HCT116 (cell line): ENCODE results near the gene MLLT11. TPM values are rescaled to one million over a fixed set of nuclear protein-coding genes. Genes with fewer than 3 reads are reported as not detected.

ENCODE experiments used
- ATAC-seq: fragments of 200-7000 bp; cut with Tn5 transposase; 2 replicates; pipeline ENCODE4 v1.9.1; 2020; ENCODE audit warnings: mild to moderate bottlenecking, moderate library complexity
- BruUV-seq: library from RNA; stranded (reverse); fragments of 400-500 nt; replicated peaks from 2 replicates; lab custom pipeline; 2021; lab: Mats Ljungman, UMichigan
- CTCF ChIA-PET: fragments of 300-600 bp; sonication (Branson Sonifier 250); formaldehyde crosslinking; loops from one replicate; lab custom pipeline; 2021; ENCODE audit warnings: antibody characterized with exemption; lab: Charles Lee
- POLR2A ChIA-PET: fragments of 300-600, 350-600 bp; sonication (Branson Sonifier 250); formaldehyde crosslinking; loops from one replicate; lab custom pipeline; 2021; ENCODE audit warnings: antibody characterized with exemption; lab: Charles Lee
- RAD21 ChIA-PET, 2 experiments: fragments of 300-600 bp; sonication (Branson Sonifier 250); formaldehyde crosslinking; loops; one replicate each; lab custom pipeline; 2023; ENCODE audit warnings: low total read pairs in 2 of 2; ENCODE audit not compliant: uncharacterized antibody in 2 of 2, unreplicated experiment in 2 of 2, low non-redundant PET in 1 of 2; lab: Charles Lee
- DNase-seq: peaks from one replicate; pipeline ENCODE4 v3.0.0-alpha.2; 2010; ENCODE audit warnings: low read depth, low spot score
- H2AFZ ChIP-seq: fragments of 200-600 bp; shearing (Covaris generic), sonication (generic); 2 replicates; pipeline ENCODE4 v1.6.1; 2017; ENCODE audit warnings: low read depth, mixed run types, mixed read lengths, antibody characterized with exemption, low read length; ENCODE audit not compliant: poor library complexity, severe bottlenecking
- H3K27ac ChIP-seq: 2 replicates; pipeline ENCODE4 v1.5.1; 2012; ENCODE audit warnings: low read depth, low read length
- H3K27me3 ChIP-seq: fragments of 200-600 bp; sonication (generic); 2 replicates; pipeline ENCODE4 v1.6.1; 2016; ENCODE audit warnings: mixed run types, low read length, mixed read lengths; ENCODE audit not compliant: insufficient read depth
- H3K36me3 ChIP-seq, 2 experiments: fragments of 200-500 bp in 1 of 2; fragments of 200-600 bp in 1 of 2; sonication (Bioruptor generic) in 1 of 2; sonication (generic) in 1 of 2; 2 replicates each; pipeline versions ENCODE4 v1.5.1 to v1.6.1; 2014 to 2016; ENCODE audit warnings: low read length in 2 of 2, inconsistent platforms in 1 of 2, mixed read lengths in 1 of 2, mixed run types in 1 of 2; ENCODE audit not compliant: insufficient read depth in 2 of 2, control insufficient read depth in 1 of 2
- H3K4me1 ChIP-seq, 2 experiments: fragments of 200-600 bp in 1 of 2; sonication (generic) in 1 of 2; 2 replicates each; pipeline versions ENCODE4 v1.5.1 to v1.6.1; 2012 to 2017; ENCODE audit warnings: low read length in 2 of 2, inconsistent platforms in 1 of 2, mild to moderate bottlenecking in 1 of 2, mixed read lengths in 1 of 2, mixed run types in 1 of 2, moderate library complexity in 1 of 2; ENCODE audit not compliant: insufficient read depth in 2 of 2, control insufficient read depth in 1 of 2
- H3K4me2 ChIP-seq: fragments of 200-600 bp; sonication (generic); 2 replicates; pipeline ENCODE4 v1.6.1; 2017; ENCODE audit warnings: mixed run types, low read length, mixed read lengths
- H3K4me3 ChIP-seq, 2 experiments: fragments of 200-600 bp in 1 of 2; sonication (generic) in 1 of 2; replicated peaks in 1 of 2; 2 replicates each; pipeline ENCODE4 v1.5.1; 2011 to 2016; ENCODE audit warnings: low read length in 2 of 2, control low read depth in 1 of 2, low read depth in 1 of 2, mild to moderate bottlenecking in 1 of 2, mixed read lengths in 1 of 2, mixed run types in 1 of 2
- H3K79me2 ChIP-seq: fragments of 200-600 bp; sonication (generic); 2 replicates; pipeline ENCODE4 v1.6.1; 2017; ENCODE audit warnings: mild to moderate bottlenecking, mixed run types, low read length, moderate library complexity, mixed read lengths; ENCODE audit not compliant: insufficient read depth
- H3K9ac ChIP-seq: fragments of 200-600 bp; sonication (generic); 2 replicates; pipeline ENCODE4 v1.6.1; 2016; ENCODE audit warnings: low read length, mixed read lengths
- H3K9me2 ChIP-seq: fragments of 200-600 bp; sonication (generic), shearing (Covaris generic); 2 replicates; pipeline ENCODE4 v1.6.1; 2017; ENCODE audit warnings: mixed run types, mild to moderate bottlenecking, moderate library complexity; ENCODE audit not compliant: insufficient read depth
- H3K9me3 ChIP-seq, 2 experiments: fragments of 200-500 bp in 1 of 2; fragments of 200-600 bp in 1 of 2; sonication (Bioruptor generic) in 1 of 2; sonication (generic) in 1 of 2; 2 replicates each; pipeline ENCODE4 v1.6.1; 2014 to 2017; ENCODE audit warnings: low read length in 2 of 2, mixed read lengths in 2 of 2, inconsistent platforms in 1 of 2, low read depth in 1 of 2, mild to moderate bottlenecking in 1 of 2, mixed run types in 1 of 2, moderate library complexity in 1 of 2; ENCODE audit not compliant: control insufficient read depth in 1 of 2, insufficient read depth in 1 of 2
- H4K20me1 ChIP-seq: fragments of 200-600 bp; sonication (generic), shearing (Covaris generic); 2 replicates; pipeline ENCODE4 v1.6.1; 2017; ENCODE audit warnings: mixed run types, mild to moderate bottlenecking, moderate library complexity; ENCODE audit not compliant: insufficient read depth
- CBX3 ChIP-seq: IDR thresholded peaks from 2 replicates; pipeline ENCODE4 v1.6.1; 2012; ENCODE audit warnings: low read depth
- CEBPB ChIP-seq: IDR thresholded peaks from 2 replicates; pipeline ENCODE4 v1.6.1; 2012; ENCODE audit warnings: low read depth
- ELF1 ChIP-seq: IDR thresholded peaks from 2 replicates; pipeline ENCODE4 v1.6.1; 2012; ENCODE audit warnings: low read depth, borderline replicate concordance
- EZH2 ChIP-seq: fragments of 200-600 bp; sonication (generic); IDR thresholded peaks from 2 replicates; pipeline ENCODE4 v1.6.1; 2017; ENCODE audit warnings: antibody characterized with exemption, mixed run types
- FOSL1 ChIP-seq: IDR thresholded peaks from 2 replicates; pipeline ENCODE4 v1.6.1; 2012; ENCODE audit warnings: low read depth
- YY1 ChIP-seq: IDR thresholded peaks from 2 replicates; pipeline ENCODE4 v1.6.1; 2011; ENCODE audit warnings: low read length, low read depth, moderate library complexity, mild to moderate bottlenecking; ENCODE audit not compliant: insufficient replicate concordance; ENCODE audit errors: extremely low read depth
- ZFX ChIP-seq: fragments of 450-650 bp; IDR thresholded peaks from 2 replicates; pipeline ENCODE4 v1.6.1; 2017
- ZNF274 ChIP-seq: fragments of 200-500 bp; sonication (Bioruptor generic); IDR thresholded peaks from 2 replicates; pipeline ENCODE4 v1.6.1; 2014; ENCODE audit warnings: mild to moderate bottlenecking, low read depth, low read length, inconsistent platforms
- intact Hi-C: fragments of 100-400 bp; cut with micrococcal nuclease; formaldehyde crosslinking; loops from 2 replicates; pipeline ENCODE4 v1.10.0; 2022
- total RNA-seq: library from RNA; stranded (reverse); gene quantifications from one replicate; pipeline ENCODE4 v1.2.1, GENCODE V29; 2021; ENCODE audit not compliant: unreplicated experiment
- TF ChIP-seq, protein P1 (sequence below), 3 experiments: fragments of 200-600 bp in 1 of 3; sonication (generic) in 1 of 3; IDR thresholded peaks in 2 of 3; conservative IDR thresholded peaks in 1 of 3; 2 replicates each; pipeline ENCODE4 v1.5.1; 2012 to 2017; ENCODE audit warnings: low read depth in 2 of 3, low read length in 2 of 3, antibody characterized with exemption in 1 of 3, borderline replicate concordance in 1 of 3, control low read depth in 1 of 3, mild to moderate bottlenecking in 1 of 3, mixed read lengths in 1 of 3, mixed run types in 1 of 3, moderate library complexity in 1 of 3; ENCODE audit not compliant: insufficient read depth in 1 of 3
- TF ChIP-seq, protein P2 (sequence below): IDR thresholded peaks from 2 replicates; pipeline ENCODE4 v1.6.1; 2012
- TF ChIP-seq, protein P3 (sequence below): IDR thresholded peaks from 2 replicates; pipeline ENCODE4 v1.6.1; 2011; ENCODE audit warnings: mild to moderate bottlenecking, low read length, moderate library complexity; ENCODE audit not compliant: insufficient replicate concordance; ENCODE audit errors: extremely low read depth

The MLLT11 gene
- total RNA-seq, 1 experiment from 2014 or later, result 0.17 TPM

DNA sequence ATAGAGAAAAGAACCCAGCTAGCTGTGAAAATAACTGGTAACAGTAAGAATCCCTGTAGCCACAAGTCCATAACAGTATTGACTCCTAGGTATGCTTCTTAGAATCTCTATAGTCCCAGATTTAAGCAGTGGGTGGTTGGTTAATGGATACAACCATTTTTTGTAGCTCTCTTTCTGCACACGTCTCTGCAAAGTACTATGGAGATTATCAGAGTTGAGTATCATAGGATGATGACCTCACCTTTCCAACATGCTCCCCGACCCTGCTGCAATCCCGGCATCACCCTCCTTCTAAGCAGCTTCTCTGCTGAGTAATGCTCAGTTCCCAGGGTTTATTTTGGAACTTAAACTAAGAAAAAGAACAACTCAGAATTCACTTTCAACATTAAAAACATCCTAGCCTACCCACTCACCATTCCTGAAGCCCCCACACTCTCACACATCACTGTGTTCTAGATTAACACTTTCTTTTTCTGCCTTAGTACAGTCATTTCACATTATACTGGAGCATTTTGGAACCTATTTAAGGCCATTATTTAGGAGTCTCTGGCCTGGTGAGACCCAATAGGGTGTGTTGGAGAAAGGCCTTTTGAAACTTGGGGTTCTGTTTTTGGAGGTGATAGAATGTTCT, 2.7 kb downstream of the MLLT11 start:
- DNase-seq (no peak), ATAC-seq (no peak)
- Histone ChIP-seq H2AFZ (no peak overlapping the region), H3K9me2 (no peaks in the 10 kb centered on the region), H3K9me3 (no peaks in the 10 kb centered on the region), H3K4me2 (no peak overlapping the region), H3K79me2 (peaks cover 16% of the 10 kb centered on the region)
- intact Hi-C loops, result no loop called here
- no TSS peak for BruUV-seq
- ChIA-PET RAD21 (no interaction called here), POLR2A (interaction anchor here (1.4 kb wide), 1 partner anchor 9 kb away, joined by 5 read pairs; no protein-coding TSS in a partner anchor)
- TF ChIP-seq ELF1 (no peak), YY1 (no peak), EZH2 (no peak), CBX3 (no peak), ZNF274 (no peak), CEBPB (no peak), ZFX (no peak), FOSL1 (no peak)
- TF ChIP-seq, protein P1, sequence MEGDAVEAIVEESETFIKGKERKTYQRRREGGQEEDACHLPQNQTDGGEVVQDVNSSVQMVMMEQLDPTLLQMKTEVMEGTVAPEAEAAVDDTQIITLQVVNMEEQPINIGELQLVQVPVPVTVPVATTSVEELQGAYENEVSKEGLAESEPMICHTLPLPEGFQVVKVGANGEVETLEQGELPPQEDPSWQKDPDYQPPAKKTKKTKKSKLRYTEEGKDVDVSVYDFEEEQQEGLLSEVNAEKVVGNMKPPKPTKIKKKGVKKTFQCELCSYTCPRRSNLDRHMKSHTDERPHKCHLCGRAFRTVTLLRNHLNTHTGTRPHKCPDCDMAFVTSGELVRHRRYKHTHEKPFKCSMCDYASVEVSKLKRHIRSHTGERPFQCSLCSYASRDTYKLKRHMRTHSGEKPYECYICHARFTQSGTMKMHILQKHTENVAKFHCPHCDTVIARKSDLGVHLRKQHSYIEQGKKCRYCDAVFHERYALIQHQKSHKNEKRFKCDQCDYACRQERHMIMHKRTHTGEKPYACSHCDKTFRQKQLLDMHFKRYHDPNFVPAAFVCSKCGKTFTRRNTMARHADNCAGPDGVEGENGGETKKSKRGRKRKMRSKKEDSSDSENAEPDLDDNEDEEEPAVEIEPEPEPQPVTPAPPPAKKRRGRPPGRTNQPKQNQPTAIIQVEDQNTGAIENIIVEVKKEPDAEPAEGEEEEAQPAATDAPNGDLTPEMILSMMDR (IDR thresholded peaks at IDR 0.05 in 2 of 3, conservative IDR thresholded peaks at IDR 0.05 in 1 of 3; ENCODE audit: borderline replicate concordance in 1 of 3, insufficient read depth in 1 of 3, low read depth in 2 of 3, low read length in 2 of 3), result no peak
- TF ChIP-seq, protein P2, sequence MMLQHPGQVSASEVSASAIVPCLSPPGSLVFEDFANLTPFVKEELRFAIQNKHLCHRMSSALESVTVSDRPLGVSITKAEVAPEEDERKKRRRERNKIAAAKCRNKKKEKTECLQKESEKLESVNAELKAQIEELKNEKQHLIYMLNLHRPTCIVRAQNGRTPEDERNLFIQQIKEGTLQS, result no peak
- TF ChIP-seq, protein P3, sequence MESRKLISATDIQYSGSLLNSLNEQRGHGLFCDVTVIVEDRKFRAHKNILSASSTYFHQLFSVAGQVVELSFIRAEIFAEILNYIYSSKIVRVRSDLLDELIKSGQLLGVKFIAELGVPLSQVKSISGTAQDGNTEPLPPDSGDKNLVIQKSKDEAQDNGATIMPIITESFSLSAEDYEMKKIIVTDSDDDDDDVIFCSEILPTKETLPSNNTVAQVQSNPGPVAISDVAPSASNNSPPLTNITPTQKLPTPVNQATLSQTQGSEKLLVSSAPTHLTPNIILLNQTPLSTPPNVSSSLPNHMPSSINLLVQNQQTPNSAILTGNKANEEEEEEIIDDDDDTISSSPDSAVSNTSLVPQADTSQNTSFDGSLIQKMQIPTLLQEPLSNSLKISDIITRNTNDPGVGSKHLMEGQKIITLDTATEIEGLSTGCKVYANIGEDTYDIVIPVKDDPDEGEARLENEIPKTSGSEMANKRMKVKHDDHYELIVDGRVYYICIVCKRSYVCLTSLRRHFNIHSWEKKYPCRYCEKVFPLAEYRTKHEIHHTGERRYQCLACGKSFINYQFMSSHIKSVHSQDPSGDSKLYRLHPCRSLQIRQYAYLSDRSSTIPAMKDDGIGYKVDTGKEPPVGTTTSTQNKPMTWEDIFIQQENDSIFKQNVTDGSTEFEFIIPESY, result no peak
- TF ChIP-seq, all 23 proteins: peak for 0
- no peak overlapping the region for H3K27ac ChIP-seq
- no peaks in the 10 kb centered on the region; a peak in 1 of 4 replicates for H3K36me3 ChIP-seq
- H3K9ac ChIP-seq, result no peak overlapping the region
- no peaks in the 10 kb centered on the region; the same call in 1 of the 2 replicates for H4K20me1 ChIP-seq
- no peak overlapping the region for H3K4me3 ChIP-seq
- H3K27me3 ChIP-seq, result no peaks in the 10 kb centered on the region
- H3K4me1 ChIP-seq, result peaks cover 13 to 18% of the 10 kb centered on the region in 2 experiments
- CTCF ChIA-PET, result interaction anchor here (0.9 kb wide), 1 partner anchor 8 kb away, joined by 5 read pairs; the partner anchor contains the start of gene GABPB2
